Measurements from ENCODE around the gene TTLL11.

- TF ChIP-seq EZH2 (IDR thresholded peaks at IDR 0.05; ENCODE audit: low read depth) (no peak), CTCF (conservative IDR thresholded peaks at IDR 0.05) (no peak)
Measured at GRCh38 chr9:121892706-121893105, 200.4 kb downstream of the TTLL11 start.

Data from PC-9 (cell line).